ENCODE measurements around the gene DNASE1. TPM values are rescaled to one million over a fixed set of nuclear protein-coding genes. Genes with fewer than 3 reads are reported as not detected.

The DNASE1 gene
- total RNA-seq, 1 experiment from 2014 or later = 63.3 TPM

GRCh38 chr16:3698941-3699340, 44.5 kb downstream of the DNASE1 start:
- Histone ChIP-seq H3K36me3 (ENCODE audit: low read depth) (no peaks in the 10 kb centered on the region), H3K4me3 (no peak overlapping the region), H3K9me2 (ENCODE audit: insufficient read depth) (no peaks in the 10 kb centered on the region), H3K27ac (no peak overlapping the region), H3F3A (ENCODE audit: insufficient read depth, low read depth) (peaks cover 6% of the 10 kb centered on the region; the same call in 1 of the 2 replicates), H3K27me3 (ENCODE audit: insufficient read depth, low read depth) (no peaks in the 10 kb centered on the region), H2AFZ (no peak overlapping the region), H3K79me2 (ENCODE audit: low read depth) (peaks cover 30% of the 10 kb centered on the region), H4K20me1 (ENCODE audit: insufficient read depth) (peaks cover 29% of the 10 kb centered on the region), H3K4me1 (replicated peaks; ENCODE audit: insufficient read depth) (no peaks in the 10 kb centered on the region), H3K9me3 (ENCODE audit: insufficient read depth, low read depth) (no peaks in the 10 kb centered on the region), H3K4me2 (no peak overlapping the region)
- no peak for TF ChIP-seq EZH2 (IDR thresholded peaks at IDR 0.05; ENCODE audit: low read depth)
- no peak for TF ChIP-seq CTCF (conservative IDR thresholded peaks at IDR 0.05)
- intact Hi-C loops (cut with micrococcal nuclease; ENCODE audit: unreplicated experiment) = loop anchor here (10.0 kb wide), 1 partner anchor 556 kb away; no protein-coding TSS in a partner anchor
- POLR2A ChIA-PET (ENCODE audit: unreplicated experiment) = no interaction called here
- CTCF ChIA-PET = no interaction called here
- no peak for DNase-seq
- BruUV-seq (replicated peaks) = no TSS peak

GRCh38 chr16:3701531-3701930, 47.0 kb downstream of the DNASE1 start:
- Histone ChIP-seq H3K9me2 (ENCODE audit: insufficient read depth) (no peaks in the 10 kb centered on the region), H3K4me2 (no peak overlapping the region), H3K4me3 (no peak overlapping the region), H3K27me3 (ENCODE audit: insufficient read depth, low read depth) (no peaks in the 10 kb centered on the region), H3K36me3 (ENCODE audit: low read depth) (no peaks in the 10 kb centered on the region), H3K9me3 (ENCODE audit: insufficient read depth, low read depth) (no peaks in the 10 kb centered on the region), H3F3A (ENCODE audit: insufficient read depth, low read depth) (peaks cover 10% of the 10 kb centered on the region; the same call in 1 of the 2 replicates), H2AFZ (no peak overlapping the region), H3K79me2 (ENCODE audit: low read depth) (peaks cover 17% of the 10 kb centered on the region), H4K20me1 (ENCODE audit: insufficient read depth) (peaks cover 18% of the 10 kb centered on the region), H3K4me1 (replicated peaks; ENCODE audit: insufficient read depth) (no peaks in the 10 kb centered on the region), H3K27ac (no peak overlapping the region)
- CTCF ChIA-PET = interaction anchor here (0.7 kb wide), 1 partner anchor 13 kb away, joined by 9 read pairs; no protein-coding TSS in a partner anchor
- intact Hi-C loops (cut with micrococcal nuclease; ENCODE audit: unreplicated experiment) = no loop called here
- TF ChIP-seq EZH2 (IDR thresholded peaks at IDR 0.05; ENCODE audit: low read depth) (no peak), CTCF (conservative IDR thresholded peaks at IDR 0.05) (no peak)
- no peak for DNase-seq
- POLR2A ChIA-PET (ENCODE audit: unreplicated experiment) = interaction anchor here (0.5 kb wide), 1 partner anchor 16 kb away, joined by 5 read pairs; the partner anchor contains the start of gene TRAP1
- BruUV-seq (replicated peaks) = no TSS peak

- H3K9me2 ChIP-seq (ENCODE audit: insufficient read depth) = no peaks in the 10 kb centered on the region
- H3K9me3 ChIP-seq (ENCODE audit: insufficient read depth, low read depth) = no peaks in the 10 kb centered on the region
- H3K4me3 ChIP-seq = no peak overlapping the region
- no peaks in the 10 kb centered on the region for H3K36me3 ChIP-seq (ENCODE audit: low read depth)
- no peak overlapping the region for H3K27ac ChIP-seq
- no TSS peak for BruUV-seq (replicated peaks)
- intact Hi-C loops (cut with micrococcal nuclease; ENCODE audit: unreplicated experiment) = no loop called here
- H3K4me1 ChIP-seq (replicated peaks; ENCODE audit: insufficient read depth) = no peaks in the 10 kb centered on the region
- DNase-seq = no peak
- peaks cover 13% of the 10 kb centered on the region for H4K20me1 ChIP-seq (ENCODE audit: insufficient read depth)
- H3K79me2 ChIP-seq (ENCODE audit: low read depth) = peaks cover 20% of the 10 kb centered on the region
- POLR2A ChIA-PET (ENCODE audit: unreplicated experiment) = interaction anchor here (0.6 kb wide), 1 partner anchor 714 kb away, joined by 5 read pairs; no protein-coding TSS in a partner anchor
- no peak overlapping the region for H2AFZ ChIP-seq
- H3F3A ChIP-seq (ENCODE audit: insufficient read depth, low read depth) = peaks cover 5% of the 10 kb centered on the region; the same call in 1 of the 2 replicates
- no peak overlapping the region for H3K4me2 ChIP-seq
- no peaks in the 10 kb centered on the region for H3K27me3 ChIP-seq (ENCODE audit: insufficient read depth, low read depth)
- CTCF ChIA-PET = interaction anchor here (0.7 kb wide), 1 partner anchor 14 kb away, joined by 9 read pairs; no protein-coding TSS in a partner anchor
- TF ChIP-seq CTCF (conservative IDR thresholded peaks at IDR 0.05) = no peak
- TF ChIP-seq EZH2 (IDR thresholded peaks at IDR 0.05; ENCODE audit: low read depth) = no peak
Measured at GRCh38 chr16:3702082-3702481, 47.6 kb downstream of the DNASE1 start.
